C4-2B (cell line): ENCODE measurements around the gene TNFRSF21.

Source experiments
- ZFX ChIP-seq: fragments of 450-650 bp; IDR thresholded peaks from 2 replicates; pipeline ENCODE4 v1.6.1; 2017
- TF ChIP-seq, protein P1 (sequence below): fragments of 450-650 bp; conservative IDR thresholded peaks from 2 replicates; pipeline ENCODE4 v1.5.1; 2017; ENCODE audit warnings: mild to moderate bottlenecking

DNA sequence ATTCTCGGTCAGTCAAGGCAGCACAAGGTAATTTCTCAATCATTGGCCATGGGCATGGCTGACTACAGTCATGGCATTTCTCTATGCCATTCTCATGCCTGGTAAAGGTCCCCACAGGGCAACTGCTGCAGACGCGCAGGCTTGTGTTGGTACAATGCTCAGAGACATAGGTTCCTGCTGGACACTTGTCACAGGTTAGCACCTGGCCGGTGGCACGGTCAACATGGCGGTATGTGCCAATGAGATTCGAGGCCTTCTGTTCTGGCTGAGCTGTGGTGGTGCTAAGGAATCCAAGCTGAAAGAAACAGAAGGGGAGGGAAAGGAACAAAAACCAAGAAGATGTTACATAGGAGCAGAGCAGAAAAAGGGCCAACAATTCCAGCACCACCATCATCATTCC, 23.4 kb downstream of the TNFRSF21 start:
- TF ChIP-seq, protein P1, sequence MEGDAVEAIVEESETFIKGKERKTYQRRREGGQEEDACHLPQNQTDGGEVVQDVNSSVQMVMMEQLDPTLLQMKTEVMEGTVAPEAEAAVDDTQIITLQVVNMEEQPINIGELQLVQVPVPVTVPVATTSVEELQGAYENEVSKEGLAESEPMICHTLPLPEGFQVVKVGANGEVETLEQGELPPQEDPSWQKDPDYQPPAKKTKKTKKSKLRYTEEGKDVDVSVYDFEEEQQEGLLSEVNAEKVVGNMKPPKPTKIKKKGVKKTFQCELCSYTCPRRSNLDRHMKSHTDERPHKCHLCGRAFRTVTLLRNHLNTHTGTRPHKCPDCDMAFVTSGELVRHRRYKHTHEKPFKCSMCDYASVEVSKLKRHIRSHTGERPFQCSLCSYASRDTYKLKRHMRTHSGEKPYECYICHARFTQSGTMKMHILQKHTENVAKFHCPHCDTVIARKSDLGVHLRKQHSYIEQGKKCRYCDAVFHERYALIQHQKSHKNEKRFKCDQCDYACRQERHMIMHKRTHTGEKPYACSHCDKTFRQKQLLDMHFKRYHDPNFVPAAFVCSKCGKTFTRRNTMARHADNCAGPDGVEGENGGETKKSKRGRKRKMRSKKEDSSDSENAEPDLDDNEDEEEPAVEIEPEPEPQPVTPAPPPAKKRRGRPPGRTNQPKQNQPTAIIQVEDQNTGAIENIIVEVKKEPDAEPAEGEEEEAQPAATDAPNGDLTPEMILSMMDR, result no peak
- no peak for TF ChIP-seq ZFX
